OCI-LY7 (cell line): ENCODE data around the gene KDSR. TPM values are rescaled to one million over a fixed set of nuclear protein-coding genes. Genes with fewer than 3 reads are reported as not detected.

Source experiments
- BruUV-seq: library from RNA; stranded (reverse); fragments of 400-500 nt; replicated peaks from 2 replicates; lab custom pipeline; 2021; lab: Mats Ljungman, UMichigan
- CTCF ChIA-PET: fragments of 300-600 bp; sonication (Branson Sonifier 250); formaldehyde crosslinking; loops from one replicate; lab custom pipeline; 2022; ENCODE audit warnings: antibody characterized with exemption; ENCODE audit not compliant: unreplicated experiment; lab: Charles Lee
- POLR2A ChIA-PET: fragments of 300-600 bp; sonication (Branson Sonifier 250); formaldehyde crosslinking; loops from one replicate; lab custom pipeline; 2022; ENCODE audit warnings: antibody characterized with exemption; lab: Charles Lee
- DNase-seq: peaks from one replicate; pipeline ENCODE4 v3.0.0-alpha.2; 2015; ENCODE audit warnings: low spot score
- H2AFZ ChIP-seq: fragments of 200-600 bp; sonication (generic), shearing (Covaris generic); 2 replicates; pipeline ENCODE4 v1.6.1; 2014; ENCODE audit warnings: mild to moderate bottlenecking, antibody characterized with exemption, low read length, moderate library complexity
- H3K27ac ChIP-seq: fragments of 200-600 bp; sonication (generic); 2 replicates; pipeline ENCODE4 v1.5.1; 2014; ENCODE audit warnings: mixed run types, low read depth, mild to moderate bottlenecking, moderate library complexity, low read length, inconsistent platforms; ENCODE audit not compliant: poor library complexity, severe bottlenecking
- H3K36me3 ChIP-seq: fragments of 200-600 bp; sonication (generic); 2 replicates; pipeline ENCODE4 v1.6.1; 2014; ENCODE audit warnings: mild to moderate bottlenecking, antibody characterized with exemption, low read length, moderate library complexity, mixed read lengths; ENCODE audit not compliant: insufficient read depth
- H3K4me1 ChIP-seq: fragments of 200-600 bp; sonication (generic); 2 replicates; pipeline ENCODE4 v1.5.1; 2014; ENCODE audit warnings: mild to moderate bottlenecking, low read length; ENCODE audit not compliant: insufficient read depth, poor library complexity, severe bottlenecking
- H3K4me2 ChIP-seq: fragments of 200-600 bp; sonication (generic); 2 replicates; pipeline ENCODE4 v1.6.1; 2014; ENCODE audit warnings: mild to moderate bottlenecking, low read length
- H3K4me3 ChIP-seq: fragments of 200-600 bp; sonication (generic); 2 replicates; pipeline ENCODE4 v1.5.1; 2014; ENCODE audit warnings: mild to moderate bottlenecking, low read depth, low read length; ENCODE audit not compliant: poor library complexity, severe bottlenecking
- H3K79me2 ChIP-seq: fragments of 200-600 bp; sonication (generic); 2 replicates; pipeline ENCODE4 v1.6.1; 2016; ENCODE audit warnings: low read depth, mild to moderate bottlenecking, low read length, moderate library complexity, mixed read lengths; ENCODE audit not compliant: insufficient read depth
- H3K9me2 ChIP-seq: fragments of 200-600 bp; sonication (generic); 2 replicates; pipeline ENCODE4 v1.6.1; 2016; ENCODE audit warnings: mild to moderate bottlenecking, low read length, mixed read lengths; ENCODE audit not compliant: insufficient read depth
- H3K9me3 ChIP-seq: fragments of 200-600 bp; sonication (generic); 2 replicates; pipeline ENCODE4 v1.6.1; 2014; ENCODE audit warnings: mild to moderate bottlenecking, mixed run types, low read length, mixed read lengths
- H4K20me1 ChIP-seq: fragments of 200-600 bp; sonication (generic); 2 replicates; pipeline ENCODE4 v1.6.1; 2014; ENCODE audit warnings: mild to moderate bottlenecking, antibody characterized with exemption, low read length, moderate library complexity, mixed read lengths; ENCODE audit not compliant: insufficient read depth
- CTCF ChIP-seq: fragments of 200-600 bp; sonication (generic); conservative IDR thresholded peaks from 2 replicates; pipeline ENCODE4 v1.5.1; 2014; ENCODE audit warnings: mild to moderate bottlenecking, antibody characterized with exemption, low read length, moderate library complexity, mixed read lengths
- EZH2phosphoT487 ChIP-seq: fragments of 200-600 bp; sonication (generic); IDR thresholded peaks from 2 replicates; pipeline ENCODE4 v1.6.1; 2018; ENCODE audit warnings: low read depth, borderline replicate concordance, mild to moderate bottlenecking, mixed run types, antibody characterized with exemption, low read length, moderate library complexity, mixed read lengths
- intact Hi-C: fragments of 100-400 bp; cut with micrococcal nuclease; formaldehyde crosslinking; loops from one replicate; pipeline ENCODE4 v1.10.0; 2022; ENCODE audit not compliant: unreplicated experiment
- total RNA-seq, 2 experiments: library from RNA; depleted of rRNA in 1 of 2; stranded (reverse); fragments of >200 nt in 1 of 2; shearing (Covaris generic) in 1 of 2; gene quantifications; 2 replicates each; pipeline ENCODE4 v1.2.3, GENCODE V29; 2014 to 2022

Gene KDSR
- total RNA-seq, 2 experiments from 2014 or later: 6.5 to 13.4 TPM

GRCh38 chr18:63321291-63321690 lies 45.7 kb downstream of the KDSR start:
- no peak for TF ChIP-seq EZH2phosphoT487
- TF ChIP-seq CTCF: no peak
- Histone ChIP-seq H3K4me2 (peak overlapping the region; percentile 67; the same call in 1 of the 2 replicates), H3K79me2 (no peaks in the 10 kb centered on the region), H3K9me3 (no peaks in the 10 kb centered on the region), H2AFZ (no peak overlapping the region), H3K36me3 (no peaks in the 10 kb centered on the region), H3K4me3 (no peak overlapping the region), H4K20me1 (no peaks in the 10 kb centered on the region), H3K4me1 (peaks cover 17% of the 10 kb centered on the region), H3K27ac (no peak overlapping the region), H3K9me2 (no peaks in the 10 kb centered on the region)
- no peak for DNase-seq
- BruUV-seq: no TSS peak
- ChIA-PET CTCF (no interaction called here), POLR2A (no interaction called here)
- intact Hi-C loops: loop anchor here (5.0 kb wide), 1 partner anchor 204 kb away; no protein-coding TSS in a partner anchor

- Histone ChIP-seq H3K4me1 (peaks cover 17% of the 10 kb centered on the region), H3K4me2 (peak overlapping the region; percentile 67; the same call in 1 of the 2 replicates), H3K9me2 (no peaks in the 10 kb centered on the region), H3K9me3 (no peaks in the 10 kb centered on the region), H3K4me3 (peak overlapping the region; percentile 56), H4K20me1 (no peaks in the 10 kb centered on the region), H3K36me3 (no peaks in the 10 kb centered on the region), H3K27ac (no peak overlapping the region), H3K79me2 (no peaks in the 10 kb centered on the region), H2AFZ (peak overlapping the region; percentile 31; the same call in 1 of the 2 replicates)
- DNase-seq: no peak
- no peak for TF ChIP-seq CTCF
- no peak for TF ChIP-seq EZH2phosphoT487
- BruUV-seq: no TSS peak
- CTCF ChIA-PET: no interaction called here
- intact Hi-C loops: loop anchor here (5.0 kb wide), 1 partner anchor 204 kb away; no protein-coding TSS in a partner anchor
- POLR2A ChIA-PET: no interaction called here
These were observed 46.1 kb downstream of the KDSR start for GRCh38 chr18:63320975-63321265.

- intact Hi-C loops: loop anchor here (5.0 kb wide), 1 partner anchor 203 kb away; no protein-coding TSS in a partner anchor
- peaks cover 17% of the 10 kb centered on the region for H3K4me1 ChIP-seq
- no TSS peak for BruUV-seq
- peak overlapping the region; percentile 56 for H3K4me3 ChIP-seq
- no peaks in the 10 kb centered on the region for H4K20me1 ChIP-seq
- TF ChIP-seq EZH2phosphoT487: no peak
- no peak for TF ChIP-seq CTCF
- ChIA-PET CTCF (no interaction called here), POLR2A (interaction anchor here (0.6 kb wide), 1 partner anchor 998 kb away, joined by 3 read pairs; no protein-coding TSS in a partner anchor)
- H3K27ac ChIP-seq: no peak overlapping the region
- H3K9me2 ChIP-seq: no peaks in the 10 kb centered on the region
- no peaks in the 10 kb centered on the region for H3K36me3 ChIP-seq
- H3K4me2 ChIP-seq: peak overlapping the region; percentile 67; the same call in 1 of the 2 replicates
- H2AFZ ChIP-seq: peak overlapping the region; percentile 31; the same call in 1 of the 2 replicates
- peak; percentile 77 for DNase-seq
- no peaks in the 10 kb centered on the region for H3K79me2 ChIP-seq
- no peaks in the 10 kb centered on the region for H3K9me3 ChIP-seq
These were observed 46.7 kb downstream of the KDSR start for GRCh38 chr18:63320123-63320974.
